Heart right ventricle (tissue), 16 donors: Measurements from ENCODE around the gene EFCAB7. TPM values are rescaled to one million over a fixed set of nuclear protein-coding genes. Genes with fewer than 3 reads are reported as not detected.

Source experiments
- ATAC-seq, 8 donors: fragments of 200-7000 bp; cut with Tn5 transposase; one replicate each; pipeline ENCODE4 v1.9.1; 2020; ENCODE audit warnings: mild to moderate bottlenecking in 8 of 8, moderate library complexity in 8 of 8, moderate number of reproducible peaks in 1 of 8
- DNase-seq, 2 donors: peaks; one replicate each; pipeline ENCODE4 v3.0.0-alpha.2; 2020
- H3K27ac ChIP-seq, 10 donors: fragments of 200-600 bp; sonication (generic) in 2 of 10; one replicate each; pipeline versions ENCODE4 v1.5.0 to v1.8.0; 2020 to 2022; ENCODE audit warnings: mild to moderate bottlenecking in 3 of 10
- H3K27me3 ChIP-seq, 7 donors: fragments of 200-600 bp; one replicate each; pipeline ENCODE4 v1.8.0; 2021 to 2022; ENCODE audit warnings: mild to moderate bottlenecking in 2 of 7
- H3K36me3 ChIP-seq, 9 donors: fragments of 200-600 bp; sonication (generic) in 1 of 9; one replicate each; pipeline versions ENCODE4 v1.5.0 to v1.8.0; 2020 to 2022; ENCODE audit warnings: mild to moderate bottlenecking in 2 of 9
- H3K4me1 ChIP-seq, 9 donors: fragments of 200-600 bp; sonication (generic) in 1 of 9; one replicate each; pipeline versions ENCODE4 v1.5.0 to v1.8.0; 2020 to 2022; ENCODE audit warnings: mild to moderate bottlenecking in 4 of 9
- H3K4me3 ChIP-seq, 10 donors: fragments of 200-600 bp; sonication (generic) in 2 of 10; one replicate each; pipeline versions ENCODE4 v1.5.0 to v1.8.0; 2020 to 2022; ENCODE audit warnings: mild to moderate bottlenecking in 7 of 10, moderate library complexity in 2 of 10
- H3K9me3 ChIP-seq, 11 donors: fragments of 200-600 bp in 10 of 11; sonication (generic) in 2 of 11; one replicate each; pipeline versions ENCODE4 v1.5.0 to v1.8.0; 2013 to 2022; ENCODE audit warnings: mild to moderate bottlenecking in 2 of 11, control low read depth in 1 of 11, moderate library complexity in 1 of 11
- WGBS, 2 donors: extraction: QIAGEN DNeasy Blood & Tissue Kit; methylation state at CpG; one replicate each; pipeline ENCODE4 v1.1.7; 2013; ENCODE audit warnings: inconsistent platforms in 1 of 2; 5-methylcytosine and 5-hydroxymethylcytosine counted together
- intact Hi-C, 10 donors: fragments of 100-400 bp; cut with DNase I; formaldehyde crosslinking; loops; one replicate each; pipeline versions ENCODE4 v1.11.1 to v1.14.2; 2022
- polyA plus RNA-seq, 2 donors: library from polyadenylated mRNA; stranded (reverse); fragments of 200-250 nt; gene quantifications; one replicate each; pipeline ENCODE4 v1.2.3, GENCODE V29; 2013
- total RNA-seq, 10 donors: library from RNA; stranded (reverse); fragmentation: NEBNext Ultra II Directional in 3 of 10; extraction: Animal tissue kit (Norgen Biotek cat#: 25700) in 3 of 10; gene quantifications; one replicate each; pipeline versions ENCODE4 v1.2.1 to v1.2.4, GENCODE V29; 2021 to 2023
- TF ChIP-seq, protein P1 (sequence below), 9 donors: fragments of 200-600 bp; sonication (generic) in 2 of 9; IDR thresholded peaks; one replicate each; pipeline versions ENCODE4 v1.5.0 to v1.8.0; 2021 to 2022; ENCODE audit warnings: antibody characterized with exemption in 9 of 9, mild to moderate bottlenecking in 5 of 9, moderate library complexity in 1 of 9
- donor health status: Arrhythmogenic right ventricular cardiomyopathy.
- donor health status: ischemic (EF 13 %, LVEDD 7.1; RV severe dilation, severe dysfunction).
- donor health status: healthy with polysubstance abuse.
- donor health status: DM: no; HTN: yes; CAD: no.
- donor health status: DM: no; HTN: no; CAD: no.
- donor health status: ischemic (EF 25% LVEDD 6.9; RV normal size, moderate dysfunction).
- donor health status: ischemic (EF 25% LVEDD 5.7; RV mildly dilated, moderate dysfunction).
- donor health status: healthy.
- donor health status: DM: yes; HTN: yes; CAD: no.
- donor health status: Ischemic cardiomyopathy.
- donor health status: ischemic (EF 35%, LVEDD 5.7; RV mildly dilated, moderate dysfunction).
- donor health status: nonischemic (EF 11% LVEDD 7.7; RV severe dilation, severe dysfunction).
- donor health status: DM: yes; HTN: yes; CAD: no.
- donor health status: PGD.
- donor health status: ischemic (EF 29% LVEDD 5.4; RV normal size, mild dysfunction).
- donor health status: nonischemic (EF 23%, LVEDD 6.1; RV moderate dilation, normal function).

EFCAB7 gene
- total and polyA plus RNA-seq, 12 donors = 2.3 to 10.7 (median 8.1) TPM

DNA sequence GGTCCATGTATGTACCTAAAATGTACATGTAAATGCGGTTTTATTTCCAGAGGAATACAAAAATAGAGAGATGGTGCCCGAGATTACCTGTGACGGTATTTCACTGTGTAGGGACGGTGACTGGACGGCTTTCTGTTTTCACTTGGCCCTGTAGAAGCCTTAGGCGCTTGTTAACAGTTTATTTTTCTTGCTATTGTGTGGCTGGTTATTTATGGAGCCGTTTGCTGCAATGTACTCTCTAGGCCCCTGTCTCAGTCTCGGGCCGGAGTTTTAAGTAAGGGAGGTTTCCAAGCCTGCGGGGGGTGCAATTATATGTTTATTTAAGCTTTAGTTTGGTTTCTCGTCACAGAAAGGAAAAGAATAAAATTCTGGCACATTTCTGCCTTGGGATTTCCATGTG lies 413 bp downstream of the EFCAB7 start:
- intact Hi-C loops = loop anchor here in 1 of 10 donors (10.0 kb wide), 1 partner anchor 679 kb away; no protein-coding TSS in a partner anchor
- H3K4me3 ChIP-seq = peak overlapping the region; percentile 49 to 86 (median 74)
- WGBS, 2 donors = 0 to 1% methylated on average over 11 of the region's 11 CpGs
- H3K27ac ChIP-seq = peak overlapping the region; percentile 78 to 96 (median 89)
- H3K9me3 ChIP-seq = no peaks in the 10 kb centered on the region
- H3K36me3 ChIP-seq = peaks cover 0 to 33% (median 0%) of the 10 kb centered on the region in 9 donors
- peak; percentile 16 to 75 (median 62) for ATAC-seq
- no peaks in the 10 kb centered on the region for H3K27me3 ChIP-seq
- no peak for DNase-seq
- H3K4me1 ChIP-seq = peaks cover 3 to 24% (median 18%) of the 10 kb centered on the region in 9 donors
- TF ChIP-seq, protein P1, sequence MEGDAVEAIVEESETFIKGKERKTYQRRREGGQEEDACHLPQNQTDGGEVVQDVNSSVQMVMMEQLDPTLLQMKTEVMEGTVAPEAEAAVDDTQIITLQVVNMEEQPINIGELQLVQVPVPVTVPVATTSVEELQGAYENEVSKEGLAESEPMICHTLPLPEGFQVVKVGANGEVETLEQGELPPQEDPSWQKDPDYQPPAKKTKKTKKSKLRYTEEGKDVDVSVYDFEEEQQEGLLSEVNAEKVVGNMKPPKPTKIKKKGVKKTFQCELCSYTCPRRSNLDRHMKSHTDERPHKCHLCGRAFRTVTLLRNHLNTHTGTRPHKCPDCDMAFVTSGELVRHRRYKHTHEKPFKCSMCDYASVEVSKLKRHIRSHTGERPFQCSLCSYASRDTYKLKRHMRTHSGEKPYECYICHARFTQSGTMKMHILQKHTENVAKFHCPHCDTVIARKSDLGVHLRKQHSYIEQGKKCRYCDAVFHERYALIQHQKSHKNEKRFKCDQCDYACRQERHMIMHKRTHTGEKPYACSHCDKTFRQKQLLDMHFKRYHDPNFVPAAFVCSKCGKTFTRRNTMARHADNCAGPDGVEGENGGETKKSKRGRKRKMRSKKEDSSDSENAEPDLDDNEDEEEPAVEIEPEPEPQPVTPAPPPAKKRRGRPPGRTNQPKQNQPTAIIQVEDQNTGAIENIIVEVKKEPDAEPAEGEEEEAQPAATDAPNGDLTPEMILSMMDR (IDR thresholded peaks at IDR 0.05) = no peak

DNA sequence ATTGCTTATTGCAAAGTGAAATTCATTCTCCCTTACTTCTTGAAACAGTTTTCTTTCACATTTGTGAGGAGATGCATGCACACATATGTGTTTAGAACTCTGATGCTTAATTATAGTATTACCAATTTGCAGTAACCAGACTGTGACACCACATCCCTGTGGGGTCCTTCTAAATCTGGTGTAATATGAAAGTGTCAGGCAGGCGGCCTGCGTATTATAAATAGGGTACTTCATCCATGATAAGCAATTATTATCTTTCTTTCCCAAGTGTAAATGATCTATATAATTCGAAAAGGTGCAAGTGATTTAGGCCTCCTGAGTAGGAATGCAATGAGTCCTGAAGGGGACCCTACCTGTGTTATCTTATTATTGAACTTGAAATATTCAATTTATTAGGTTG lies 876 bp downstream of the EFCAB7 start:
- Histone ChIP-seq H3K4me3 (peak overlapping the region in 9 of 10 donors; percentile 49 to 86 (median 75)), H3K27me3 (no peaks in the 10 kb centered on the region), H3K27ac (peak overlapping the region in 9 of 10 donors; percentile 78 to 96 (median 90)), H3K9me3 (no peaks in the 10 kb centered on the region), H3K4me1 (peaks cover 3 to 24% (median 18%) of the 10 kb centered on the region in 9 donors), H3K36me3 (peaks cover 0 to 38% (median 0%) of the 10 kb centered on the region in 9 donors)
- DNase-seq = no peak
- TF ChIP-seq, protein P1 (IDR thresholded peaks at IDR 0.05) = no peak
- ATAC-seq = no peak
- intact Hi-C loops = loop anchor here in 1 of 10 donors (10.0 kb wide), 1 partner anchor 679 kb away; no protein-coding TSS in a partner anchor
- 30 to 34% methylated on average over 3 of the region's 3 CpGs for WGBS, 2 donors

DNA sequence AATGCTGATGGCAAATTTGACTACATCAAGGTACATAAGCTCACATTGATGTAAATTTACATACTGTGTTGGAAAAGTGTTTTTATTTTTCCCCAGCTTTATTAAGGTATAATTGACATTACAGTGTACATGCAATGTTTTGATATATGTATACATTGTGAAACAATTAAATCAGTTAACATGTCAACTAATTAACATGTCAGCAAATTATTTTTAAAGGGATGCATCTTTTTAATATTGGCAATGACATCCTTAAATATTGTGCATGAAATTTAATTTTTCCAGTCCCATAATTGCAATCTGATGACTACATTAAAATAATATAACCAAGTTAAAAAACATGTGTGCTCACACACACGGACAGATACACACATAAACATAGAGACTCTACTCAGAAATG lies 9.4 kb downstream of the EFCAB7 start:
- peaks cover 0 to 89% (median 6%) of the 10 kb centered on the region in 9 donors for H3K36me3 ChIP-seq

DNA sequence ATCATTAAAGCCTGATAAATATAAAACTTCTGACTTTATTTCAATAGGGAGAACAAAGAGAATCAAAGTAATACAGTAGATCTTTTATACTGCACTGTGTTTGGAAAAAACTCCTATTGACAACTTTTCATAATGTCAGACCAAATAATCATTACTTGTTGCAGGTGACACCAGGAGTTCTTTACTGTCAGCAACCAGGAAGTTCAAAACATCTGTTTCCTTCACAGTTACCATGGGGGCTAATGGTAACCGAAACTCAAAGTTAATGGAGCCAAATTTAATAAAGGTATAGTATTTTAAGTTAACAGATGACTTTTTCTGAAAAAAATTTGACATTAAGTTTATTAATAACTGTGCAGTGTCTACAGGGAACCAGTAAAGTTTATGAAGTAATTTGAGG lies 10.6 kb downstream of the EFCAB7 start:
- TF ChIP-seq, protein P1 (IDR thresholded peaks at IDR 0.05) = no peak

More for the DNA sequence above, 9.4 kb downstream of the EFCAB7 start:
- no peak overlapping the region for H3K4me3 ChIP-seq
- ATAC-seq (no peak), DNase-seq (no peak)
- no peaks in the 10 kb centered on the region for H3K9me3 ChIP-seq
- intact Hi-C loops = loop anchor here in 4 of 10 donors (10.0 kb wide), 3 partner anchors 68 to 698 kb away; no protein-coding TSS in a partner anchor
- WGBS, 2 donors = 86 to 89% methylated on average over 1 of the region's 1 CpG
- H3K27ac ChIP-seq = no peak overlapping the region
- no peaks in the 10 kb centered on the region for H3K27me3 ChIP-seq
- TF ChIP-seq, protein P1 (IDR thresholded peaks at IDR 0.05) = no peak
- peaks cover 0 to 4% (median 0%) of the 10 kb centered on the region in 9 donors for H3K4me1 ChIP-seq

More for the DNA sequence above, 10.6 kb downstream of the EFCAB7 start:
- Histone ChIP-seq H3K27me3 (no peaks in the 10 kb centered on the region), H3K27ac (no peak overlapping the region), H3K4me3 (no peak overlapping the region), H3K9me3 (no peaks in the 10 kb centered on the region), H3K4me1 (no peaks in the 10 kb centered on the region), H3K36me3 (peaks cover 0 to 78% (median 6%) of the 10 kb centered on the region in 9 donors)
- DNase-seq (no peak), ATAC-seq (no peak)
- 75 to 77% methylated on average over 1 of the region's 1 CpG for WGBS, 2 donors
- intact Hi-C loops = loop anchor here in 4 of 10 donors (10.0 kb wide), 3 partner anchors 69 to 699 kb away; no protein-coding TSS in a partner anchor
